Measurements from ENCODE around the gene KIFAP3. TPM values are rescaled to one million over a fixed set of nuclear protein-coding genes. Genes with fewer than 3 reads are reported as not detected.

KIFAP3 gene
- total RNA-seq, 1 donor from 2014 or later, result 55.9 TPM

- no peaks in the 10 kb centered on the region for H3K27me3 ChIP-seq (ENCODE audit: low read depth)
- no peak overlapping the region for H3K27ac ChIP-seq (replicated peaks)
- TF ChIP-seq CTCF (IDR thresholded peaks at IDR 0.05; ENCODE audit: borderline replicate concordance), result no peak
- H3K4me3 ChIP-seq, result no peak overlapping the region
- H3K9me3 ChIP-seq (replicated peaks), result no peaks in the 10 kb centered on the region
- no peak for DNase-seq
- intact Hi-C loops (cut with micrococcal nuclease), result no loop called here
- H3K4me1 ChIP-seq, result peaks cover 12% of the 10 kb centered on the region
- H3K36me3 ChIP-seq, result peaks cover 43% of the 10 kb centered on the region
Measured at GRCh38 chr1:169879034-169879840, 195.3 kb downstream of the KIFAP3 start.

GRCh38 chr1:169878498-169878897 lies 196.0 kb downstream of the KIFAP3 start:
- intact Hi-C loops (cut with micrococcal nuclease), result no loop called here
- Histone ChIP-seq H3K4me1 (peaks cover 12% of the 10 kb centered on the region), H3K9me3 (replicated peaks) (no peaks in the 10 kb centered on the region), H3K27ac (replicated peaks) (no peak overlapping the region), H3K36me3 (peaks cover 51% of the 10 kb centered on the region), H3K27me3 (ENCODE audit: low read depth) (no peaks in the 10 kb centered on the region), H3K4me3 (no peak overlapping the region)
- no peak for TF ChIP-seq CTCF (IDR thresholded peaks at IDR 0.05; ENCODE audit: borderline replicate concordance)
- DNase-seq, result no peak

- Histone ChIP-seq H3K36me3 (peaks cover 56% of the 10 kb centered on the region), H3K27me3 (ENCODE audit: low read depth) (no peaks in the 10 kb centered on the region), H3K9me3 (replicated peaks) (no peaks in the 10 kb centered on the region), H3K27ac (replicated peaks) (no peak overlapping the region), H3K4me1 (peaks cover 12% of the 10 kb centered on the region), H3K4me3 (no peak overlapping the region)
- no peak for DNase-seq
- intact Hi-C loops (cut with micrococcal nuclease), result no loop called here
- no peak for TF ChIP-seq CTCF (IDR thresholded peaks at IDR 0.05; ENCODE audit: borderline replicate concordance)
Measured at GRCh38 chr1:169877800-169878491, 196.5 kb downstream of the KIFAP3 start.

- intact Hi-C loops (cut with micrococcal nuclease), result no loop called here
- H3K4me1 ChIP-seq, result peaks cover 12% of the 10 kb centered on the region
- H3K36me3 ChIP-seq, result peaks cover 86% of the 10 kb centered on the region
- H3K4me3 ChIP-seq, result no peak overlapping the region
- H3K27ac ChIP-seq (replicated peaks), result no peak overlapping the region
- no peak for DNase-seq
- no peaks in the 10 kb centered on the region for H3K9me3 ChIP-seq (replicated peaks)
- no peaks in the 10 kb centered on the region for H3K27me3 ChIP-seq (ENCODE audit: low read depth)
- TF ChIP-seq CTCF (IDR thresholded peaks at IDR 0.05; ENCODE audit: borderline replicate concordance), result no peak
Measured at GRCh38 chr1:169874229-169874628, 200.3 kb downstream of the KIFAP3 start.

GRCh38 chr1:169873582-169874199 lies 200.8 kb downstream of the KIFAP3 start:
- no peaks in the 10 kb centered on the region for H3K27me3 ChIP-seq (ENCODE audit: low read depth)
- intact Hi-C loops (cut with micrococcal nuclease), result no loop called here
- no peak overlapping the region for H3K27ac ChIP-seq (replicated peaks)
- H3K9me3 ChIP-seq (replicated peaks), result no peaks in the 10 kb centered on the region
- DNase-seq, result no peak
- peaks cover 12% of the 10 kb centered on the region for H3K4me1 ChIP-seq
- TF ChIP-seq CTCF (IDR thresholded peaks at IDR 0.05; ENCODE audit: borderline replicate concordance), result no peak
- no peak overlapping the region for H3K4me3 ChIP-seq
- H3K36me3 ChIP-seq, result peaks cover 91% of the 10 kb centered on the region

Measured in left ventricle myocardium inferior (tissue), 1 donor.